Stimulated activated CD4-positive, alpha-beta T cell treated with anti-CD3 and anti-CD28 coated beads, Interleukin-2, amount 100 ng/mL, for 48 hours (primary cell): ENCODE results near the gene DNAJB1.
A peak's percentile ranks its signal among the peaks of the same experiment; 100 is the strongest.

Source experiments
- DNase-seq, 2 donors: peaks; one replicate each; pipeline ENCODE4 v3.0.0-alpha.2; 2020

The DNAJB1 gene

DNA sequence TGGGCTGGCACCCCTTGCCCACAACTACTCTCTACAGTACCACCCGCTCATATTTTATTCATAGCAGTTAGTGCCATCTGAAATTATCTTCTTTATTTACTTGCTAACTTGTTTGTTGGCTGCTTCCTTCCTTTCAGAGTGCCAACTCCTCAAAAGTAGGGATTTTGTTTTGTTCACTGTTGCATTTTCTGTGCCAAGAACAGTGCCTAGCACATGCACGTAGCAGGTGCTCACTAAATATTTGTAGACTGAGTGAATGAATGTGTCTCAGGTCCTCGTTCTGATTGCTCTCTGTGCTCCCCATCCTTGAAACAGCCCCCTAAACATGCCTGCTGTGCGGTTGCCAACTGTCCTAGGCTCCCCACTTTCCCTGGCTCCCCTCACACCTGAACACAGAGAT lies 23.8 kb downstream of the DNAJB1 start:
- no peak for DNase-seq

DNA sequence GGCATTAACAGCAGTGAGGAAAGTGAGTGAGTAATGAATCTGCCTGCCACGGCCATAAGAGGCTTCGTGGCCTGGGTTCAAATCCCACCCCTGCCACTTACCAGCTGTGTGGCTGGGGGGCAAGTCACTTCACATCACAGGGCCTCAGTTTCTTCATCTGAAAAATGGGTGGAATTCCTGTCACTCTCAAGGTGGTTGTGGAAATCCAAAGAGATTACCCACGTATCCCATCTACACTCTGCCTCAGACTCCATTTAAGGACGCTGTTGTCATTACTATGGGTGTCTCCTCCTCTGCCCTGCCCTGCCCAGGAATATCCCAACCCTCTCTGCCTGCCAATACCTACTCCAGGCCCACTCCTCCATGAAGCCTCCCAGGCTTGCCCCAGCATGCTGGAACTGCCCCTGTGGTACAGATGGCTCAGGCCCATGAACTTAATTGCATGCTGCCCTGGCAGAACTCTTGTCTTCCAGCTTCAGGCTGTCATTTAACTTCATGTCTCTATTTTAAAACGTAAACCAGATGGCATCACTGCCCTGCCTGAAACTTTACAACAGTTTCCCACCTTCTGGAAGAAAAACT lies 25.4 kb downstream of the DNAJB1 start:
- no peak for DNase-seq

DNA sequence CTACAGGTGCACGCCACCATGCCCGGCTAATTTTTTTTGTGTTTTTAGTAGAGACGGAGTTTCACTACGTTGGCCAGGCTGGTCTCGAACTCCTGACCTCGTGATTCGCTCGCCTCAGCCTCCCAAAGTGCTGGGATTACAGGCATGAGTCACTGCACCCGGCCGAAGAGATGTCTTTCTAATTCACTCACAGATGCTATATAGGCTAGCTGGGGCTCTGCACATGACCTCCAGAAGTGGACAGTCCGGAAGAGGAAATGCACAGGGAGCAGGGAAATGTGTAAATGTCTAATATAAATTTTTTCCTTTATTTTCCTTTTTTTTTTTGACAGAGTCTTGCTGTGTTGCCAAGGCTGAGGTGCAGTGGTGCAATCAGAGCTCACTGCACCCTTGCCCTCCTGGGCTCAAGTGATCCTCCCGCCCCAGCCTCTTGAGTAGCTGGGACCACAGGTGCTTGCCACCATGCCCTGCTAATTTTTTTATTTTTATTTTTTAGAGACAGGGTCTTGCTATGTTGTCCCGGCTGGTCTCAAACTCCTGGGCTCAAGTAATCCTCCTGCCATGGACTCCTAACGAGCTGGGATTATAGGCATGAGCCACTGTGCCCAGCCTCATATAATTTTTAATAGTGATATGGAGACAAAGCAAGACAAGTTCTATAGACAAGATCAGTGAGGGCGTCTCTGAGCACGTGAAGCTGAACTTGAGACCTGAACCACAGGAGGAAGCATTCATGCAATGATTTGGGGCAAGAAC lies 30.6 kb downstream of the DNAJB1 start:
- no peak for DNase-seq

DNA sequence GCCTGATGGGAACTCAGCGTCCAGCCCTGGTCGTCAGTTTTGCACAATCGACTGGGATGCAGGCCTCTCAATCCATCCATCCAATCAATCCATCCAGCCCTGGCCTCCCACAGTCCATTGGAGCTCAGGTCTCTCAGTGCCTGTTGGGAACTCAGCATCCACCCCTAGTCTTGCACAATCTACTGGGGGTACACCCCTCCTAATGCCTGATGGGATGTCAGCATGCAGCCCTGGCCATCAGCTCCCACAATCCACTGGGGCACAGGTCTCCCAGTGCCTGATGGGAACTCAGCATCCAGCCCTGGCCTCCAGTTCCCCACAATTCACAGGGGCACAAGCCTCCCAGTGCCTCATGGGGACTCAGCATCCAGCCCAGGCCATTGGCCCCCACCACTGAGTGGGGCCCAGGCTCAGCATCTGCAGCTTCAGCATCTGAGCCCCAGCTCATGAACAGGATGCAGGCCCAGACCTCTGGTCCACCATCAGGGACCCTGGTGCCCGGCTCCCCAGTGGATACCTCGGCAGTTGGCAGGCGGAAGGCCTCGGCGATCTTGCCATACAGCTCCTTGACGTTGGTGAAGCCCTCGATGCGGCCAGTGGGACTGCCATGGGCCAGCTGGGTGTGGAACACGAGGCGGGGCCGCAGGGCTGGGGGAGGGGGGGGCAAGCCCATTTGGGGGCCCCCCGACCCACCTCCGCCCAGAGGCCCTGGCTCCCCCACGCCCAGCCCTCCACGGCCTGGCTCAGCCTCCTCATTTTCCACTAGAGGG lies 35.8 kb downstream of the DNAJB1 start:
- no peak for DNase-seq

DNA sequence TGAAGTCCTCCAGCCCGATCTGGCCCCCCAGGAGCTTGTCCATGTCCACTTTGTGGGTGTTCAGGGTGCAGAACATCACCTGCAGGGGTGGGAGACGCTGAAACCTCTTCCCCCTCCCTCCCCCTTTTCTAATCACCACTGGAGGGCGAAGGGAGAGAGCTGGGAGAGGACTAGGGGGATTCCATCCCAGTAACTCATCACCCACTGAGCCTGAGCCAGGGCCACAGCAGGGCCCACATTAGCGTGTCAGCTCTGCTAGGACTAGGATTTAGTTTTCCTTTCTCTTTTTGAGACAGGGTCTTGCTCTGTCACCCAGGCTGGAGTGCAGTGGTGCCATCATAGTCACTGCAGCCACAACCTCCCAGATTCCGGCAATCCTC lies 37.5 kb downstream of the DNAJB1 start:
- no peak for DNase-seq

DNA sequence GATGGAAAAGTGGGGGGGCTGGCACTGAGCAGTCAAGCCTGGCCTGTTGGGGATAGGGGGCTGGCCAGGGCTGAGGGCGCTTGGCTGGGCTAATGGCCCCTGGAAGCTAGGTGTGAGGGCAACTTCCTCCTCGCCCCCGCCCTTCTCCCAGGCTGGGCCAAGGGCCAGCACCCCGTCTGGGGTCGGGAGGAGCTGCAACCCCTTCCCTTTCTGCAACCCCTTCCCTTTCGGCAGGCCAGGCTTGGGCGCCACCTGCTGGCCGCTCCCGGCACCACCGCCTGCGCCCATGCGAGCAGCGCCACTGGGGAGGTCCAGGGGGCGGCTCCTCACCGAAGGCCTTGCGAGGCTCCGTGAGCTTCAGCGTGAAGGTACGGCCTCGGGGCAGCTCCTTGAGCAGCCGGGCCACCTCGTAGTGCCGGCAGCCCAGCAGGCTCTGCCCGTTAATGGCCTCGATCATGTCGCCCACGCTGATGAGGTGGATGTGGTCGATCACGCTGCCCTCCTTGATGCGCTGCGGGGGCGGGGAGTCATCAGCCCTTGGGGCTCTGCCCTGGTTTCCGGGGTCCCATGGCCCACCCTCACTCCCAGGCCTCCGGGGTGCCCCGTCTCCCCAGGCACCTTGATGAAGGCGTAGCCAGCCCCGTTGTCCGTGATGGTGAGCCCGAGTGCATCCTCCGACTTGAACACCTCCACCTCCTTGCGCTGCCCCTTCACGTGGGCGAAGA lies 38.1 kb downstream of the DNAJB1 start:
- peak; percentile 75 to 83 for DNase-seq

DNA sequence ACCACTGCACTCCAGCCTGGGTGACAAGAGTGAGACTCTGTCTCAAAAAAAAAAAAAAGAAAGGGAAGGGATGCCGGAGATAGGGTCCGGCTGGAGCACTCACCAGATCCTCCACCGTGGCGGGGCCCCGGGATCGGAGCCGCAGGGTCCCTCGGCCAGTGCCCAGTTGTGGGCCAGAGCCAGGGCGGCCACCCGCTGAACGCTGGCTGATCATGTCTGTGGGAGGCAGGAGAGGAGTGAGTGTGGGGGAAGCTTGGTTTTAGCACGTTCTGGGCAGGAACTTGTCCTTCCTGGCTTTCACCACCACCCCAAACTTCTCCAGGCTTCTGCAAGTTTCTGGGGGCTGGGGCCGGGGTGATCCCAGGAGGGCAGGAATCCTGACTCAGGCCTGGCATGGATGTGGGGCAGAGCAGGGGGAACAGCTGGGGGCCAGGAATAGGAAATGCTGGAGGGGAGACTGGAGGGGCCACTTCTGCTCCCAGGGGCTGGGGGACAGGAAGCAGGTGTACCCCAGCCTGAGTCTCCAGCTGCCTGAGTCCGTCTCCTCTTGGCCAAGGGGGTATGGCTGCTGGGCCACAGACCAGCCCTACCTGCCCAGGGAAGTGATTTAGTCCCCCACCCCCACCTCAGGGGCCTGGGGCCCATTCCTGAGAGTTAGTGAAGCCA lies 38.8 kb downstream of the DNAJB1 start:
- DNase-seq: no peak

DNA sequence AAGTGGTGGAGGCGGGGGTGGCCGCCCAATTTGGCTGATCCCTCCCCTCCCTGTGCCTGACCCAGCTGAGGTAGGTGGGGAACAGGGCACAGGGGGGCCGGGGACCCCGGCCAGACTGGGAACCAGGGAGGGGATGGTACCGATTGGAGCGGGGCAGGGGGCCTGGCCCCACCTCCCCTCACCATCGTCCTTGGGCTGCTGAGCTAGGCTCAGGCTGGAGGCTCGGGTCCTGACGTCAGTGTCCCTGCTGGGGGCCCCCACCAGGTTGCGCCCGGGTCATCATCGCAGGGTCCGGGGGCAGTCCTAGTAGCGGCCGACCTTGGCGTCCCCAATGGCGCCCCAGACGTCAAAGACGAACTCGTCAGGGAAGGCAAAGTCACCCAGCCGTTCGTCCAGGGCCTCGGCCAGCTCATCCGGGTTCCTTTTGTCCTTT lies 40.1 kb downstream of the DNAJB1 start:
- no peak for DNase-seq

DNA sequence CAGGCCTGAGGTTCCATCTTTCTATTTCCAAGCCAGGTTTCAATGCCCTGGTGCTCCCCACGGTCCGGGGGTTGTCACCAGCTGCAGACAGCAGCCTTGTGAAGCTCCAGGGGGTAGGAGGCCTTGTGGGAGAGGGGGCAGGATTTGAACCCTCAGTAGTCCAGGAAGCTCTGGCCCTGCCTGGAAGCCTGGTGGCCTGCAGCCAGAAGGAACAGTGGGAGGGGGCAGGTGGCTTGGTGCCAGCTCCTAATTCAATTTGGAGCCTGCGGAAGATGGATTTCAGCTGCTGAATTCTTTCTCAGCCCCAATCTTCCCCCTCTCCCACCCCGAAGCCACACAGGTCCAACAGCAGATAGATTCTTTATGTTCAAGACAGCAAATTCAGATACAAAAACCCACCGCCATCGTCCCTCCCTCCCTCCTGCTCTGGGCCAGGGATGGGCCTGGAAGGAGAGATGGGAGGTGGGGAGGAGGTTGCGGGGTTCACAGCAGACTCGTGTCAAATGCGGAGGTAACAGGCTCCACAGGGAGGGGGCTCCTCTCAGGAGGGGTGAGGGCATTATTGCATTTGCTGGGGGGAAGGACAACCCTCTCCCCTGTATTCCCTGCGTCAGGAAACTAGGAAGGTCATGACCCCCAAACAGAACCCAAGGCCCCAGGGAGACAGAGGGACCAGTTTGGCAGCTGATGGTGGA lies 40.6 kb downstream of the DNAJB1 start:
- DNase-seq: no peak

DNA sequence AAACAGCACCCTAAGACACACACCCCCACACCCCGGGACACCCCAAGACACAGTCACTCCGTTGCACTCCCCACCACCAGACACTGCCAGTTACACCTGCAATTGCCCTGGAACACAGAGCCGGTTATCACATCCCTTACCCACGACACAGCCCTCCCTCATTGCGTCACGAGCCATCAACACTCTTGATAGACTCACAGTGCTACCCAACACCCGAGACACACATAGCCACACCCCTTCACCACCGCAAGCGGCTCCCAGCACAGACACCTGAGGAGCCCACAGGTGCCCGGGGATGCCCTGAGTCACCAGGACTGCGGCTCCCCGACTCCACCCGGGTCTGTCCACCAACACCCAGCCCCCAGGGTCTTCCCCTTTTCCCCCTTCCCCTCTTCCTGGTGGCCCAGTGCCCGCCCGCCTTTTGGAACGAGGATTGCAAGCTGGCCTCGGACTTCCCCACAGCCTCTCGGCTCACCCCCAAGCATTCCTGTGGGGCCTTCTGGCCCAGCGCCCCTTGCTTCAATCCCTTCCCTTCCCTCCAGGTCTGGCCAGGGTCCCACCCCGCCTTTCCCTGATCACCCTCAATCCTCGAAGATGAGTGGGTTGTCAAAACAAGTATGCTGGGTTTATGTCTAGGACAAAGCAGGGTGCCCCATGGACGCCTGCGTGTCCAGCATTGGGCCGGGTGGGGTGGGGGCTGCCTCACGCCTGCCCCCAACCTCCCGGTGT lies 41.4 kb downstream of the DNAJB1 start:
- DNase-seq: no peak

DNA sequence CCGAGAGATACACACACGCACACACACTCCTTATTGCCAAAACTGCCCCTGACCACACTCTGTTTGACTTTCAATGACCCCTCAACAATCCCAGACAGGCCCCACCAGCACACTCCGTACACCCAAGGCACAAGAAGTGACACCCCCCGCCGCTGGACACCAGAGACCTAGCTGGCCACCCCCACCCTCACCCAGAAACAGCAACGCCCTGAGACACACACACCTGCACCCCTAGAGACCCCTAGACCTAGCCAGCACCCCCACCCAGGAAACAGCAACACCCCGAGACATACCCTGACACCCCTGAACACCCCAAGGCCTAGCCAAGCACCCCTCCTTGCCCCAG lies 41.9 kb downstream of the DNAJB1 start:
- DNase-seq: no peak

DNA sequence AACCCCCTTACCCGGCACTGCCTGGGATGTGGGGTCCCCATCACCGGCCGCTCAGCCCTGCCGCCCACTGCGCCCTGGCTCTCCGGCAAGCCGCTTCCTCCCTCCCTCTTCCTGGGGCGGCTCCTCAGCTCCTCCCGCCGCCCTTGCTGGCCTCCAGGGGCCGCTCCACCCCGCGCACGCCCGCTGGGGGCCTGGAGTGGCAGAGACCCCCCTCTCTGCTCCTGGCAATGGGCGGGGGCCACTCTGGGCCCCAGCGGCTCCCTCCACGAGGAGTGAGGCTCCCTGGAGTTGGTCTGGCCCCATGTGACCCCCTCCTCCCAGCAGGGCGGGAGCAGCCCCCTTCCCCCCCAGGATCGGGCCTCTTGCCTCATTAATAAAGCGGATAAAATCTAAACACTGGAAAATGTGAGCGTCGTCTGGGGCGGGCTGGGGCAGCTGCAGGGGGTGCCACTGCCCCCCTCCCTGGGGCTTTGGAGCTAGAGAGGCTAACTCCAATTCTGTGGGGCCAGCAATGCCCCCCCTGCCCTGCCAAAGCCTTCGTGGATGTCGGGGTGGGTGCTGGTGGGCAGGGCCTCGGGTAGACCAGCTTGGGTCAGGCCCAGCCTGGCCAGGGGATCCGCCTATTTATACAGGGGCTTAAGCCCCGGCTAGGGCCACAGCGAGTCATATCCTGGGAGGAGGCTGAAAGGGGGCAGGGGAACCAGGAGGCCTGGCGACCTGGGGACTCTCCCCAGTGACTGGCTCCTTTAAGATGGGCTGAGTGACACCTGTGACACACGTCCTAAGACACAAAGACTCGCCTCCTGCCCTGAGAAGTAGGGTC lies 42.7 kb downstream of the DNAJB1 start, which contains the start of gene PTGER1:
Gene PTGER1, minus strand, starts transcription at position 104 of the 823 bp plus-strand sequence. CDS start 1,034 bp downstream, outside the sequence.
- DNase-seq: peak in 1 of 2 donors; percentile 47

DNA sequence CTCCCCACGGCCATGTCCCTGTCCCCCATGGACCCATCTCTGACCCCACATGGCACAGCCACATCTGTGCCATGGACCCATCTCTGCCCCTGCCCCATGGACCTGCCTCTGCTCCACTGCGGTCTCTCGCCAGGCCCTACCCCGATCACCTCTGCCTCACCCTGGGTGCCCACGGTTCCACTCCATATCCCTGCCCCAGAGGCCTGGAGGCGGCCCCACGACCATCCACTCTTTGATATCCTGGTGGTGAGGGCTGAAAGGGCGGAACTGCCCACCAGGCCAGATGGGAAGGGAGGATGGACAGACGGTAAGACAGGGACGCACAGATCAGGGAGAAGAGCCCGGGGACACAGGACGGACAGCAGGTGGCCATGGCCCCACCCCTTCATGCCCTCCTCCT lies 43.4 kb downstream of the DNAJB1 start:
- DNase-seq: no peak

DNA sequence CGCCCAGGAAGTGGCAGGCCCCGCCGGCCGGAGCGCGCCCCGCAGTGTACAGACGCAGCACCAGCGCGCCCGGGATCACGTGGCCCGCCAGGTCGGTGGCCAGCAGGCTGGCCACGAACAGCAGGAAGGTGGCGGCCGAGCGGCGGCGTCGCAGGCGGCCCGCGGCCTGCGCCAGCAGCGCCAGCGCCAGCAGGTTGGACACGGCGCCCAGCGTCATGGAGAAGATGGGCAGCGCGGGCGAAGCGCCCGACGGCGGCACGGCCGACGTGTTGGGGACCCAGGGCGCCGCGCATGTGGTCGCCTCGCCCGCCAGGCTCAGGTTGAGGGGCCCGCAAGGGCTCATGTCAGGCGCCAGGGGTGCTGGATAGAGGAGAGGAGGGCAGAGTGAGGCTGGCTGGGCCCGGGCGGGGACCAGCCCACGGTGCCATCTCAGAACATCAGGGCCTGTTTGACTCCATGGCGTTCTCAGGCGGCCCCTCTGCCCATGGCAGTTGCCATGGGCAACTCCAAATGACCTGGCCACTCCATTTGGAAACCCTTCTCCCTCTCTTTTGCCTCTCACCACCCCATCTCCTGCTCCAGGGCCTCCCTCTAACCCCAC lies 44.1 kb downstream of the DNAJB1 start:
- no peak for DNase-seq

DNA sequence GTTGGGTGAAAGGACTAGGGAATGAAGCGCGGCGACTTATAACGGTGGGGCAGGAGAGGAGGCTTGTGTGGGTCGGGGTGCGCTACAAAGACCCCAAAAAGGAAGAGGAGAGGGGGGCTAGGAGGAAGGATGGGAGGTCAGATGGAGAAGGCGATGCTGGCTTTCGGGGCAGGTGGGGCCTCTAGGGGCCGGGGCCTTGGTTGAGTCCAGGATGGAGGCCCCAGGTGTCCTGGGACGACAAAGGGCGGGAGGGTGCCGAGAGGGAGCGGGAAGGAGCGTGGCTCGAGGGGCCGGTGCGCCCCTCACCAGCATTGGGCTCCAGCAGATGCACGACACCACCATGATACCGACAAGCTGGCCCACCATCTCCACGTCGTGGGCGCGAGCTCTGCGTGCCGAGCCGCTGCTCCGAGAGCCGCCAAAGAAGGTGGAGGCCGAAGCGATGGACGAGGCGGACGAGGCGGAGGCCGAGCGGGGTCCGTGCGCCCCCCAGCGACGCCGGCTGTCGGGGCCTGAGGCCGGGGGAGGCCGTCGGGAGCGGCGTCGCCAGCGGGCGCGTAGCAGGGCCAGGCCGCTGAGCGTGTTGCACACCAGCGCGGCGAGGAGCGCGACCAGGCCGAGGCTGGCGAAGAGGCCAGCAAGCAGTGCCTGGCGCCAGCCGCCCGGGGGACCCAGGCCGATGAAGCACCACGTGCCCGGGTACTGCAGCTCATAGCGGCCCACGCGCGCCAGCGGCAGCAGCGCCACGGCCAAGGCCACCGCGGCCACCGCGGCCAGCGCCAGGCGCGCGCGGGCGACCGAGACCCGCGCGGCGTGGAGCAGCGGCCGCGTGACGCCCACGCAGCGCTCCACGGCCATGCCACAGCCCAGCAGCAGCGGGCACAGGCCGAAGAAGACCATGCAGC lies 44.9 kb downstream of the DNAJB1 start:
- no peak for DNase-seq

DNA sequence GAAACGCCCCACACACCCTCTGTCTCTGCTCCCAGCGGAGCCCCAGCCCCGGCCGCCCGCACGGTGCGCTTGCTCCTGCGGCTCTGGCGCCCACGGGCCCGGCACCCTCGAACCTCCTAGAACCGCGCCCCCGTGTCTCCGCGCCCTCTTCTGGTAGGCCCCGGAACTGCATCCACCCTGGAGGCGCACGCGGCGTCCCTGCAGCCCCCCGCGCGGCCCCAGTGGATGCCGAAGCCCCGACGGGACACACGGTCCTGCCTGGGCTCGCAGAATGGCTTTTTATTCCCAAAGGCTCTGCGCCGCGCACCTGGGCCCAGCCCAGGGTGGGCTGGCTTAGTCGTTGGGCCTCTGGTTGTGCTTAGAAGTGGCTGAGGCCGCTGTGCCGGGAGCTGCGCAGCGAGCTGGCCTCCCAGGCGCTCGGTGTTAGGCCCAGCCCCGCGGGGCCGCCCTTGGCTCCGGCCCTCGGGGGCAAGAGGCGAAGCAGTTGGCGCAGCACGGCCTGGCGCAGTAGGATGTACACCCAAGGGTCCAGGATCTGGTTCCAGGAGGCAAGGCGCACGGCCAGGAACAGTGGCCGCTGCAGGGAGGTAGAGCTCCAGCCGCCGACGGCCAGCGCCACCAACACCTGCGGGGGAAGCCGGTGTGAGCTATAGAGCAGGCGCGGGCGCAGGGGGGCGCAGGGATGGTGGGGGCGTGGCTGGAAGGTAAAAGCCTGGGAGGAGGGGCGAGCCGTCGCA lies 45.8 kb downstream of the DNAJB1 start:
- DNase-seq: peak; percentile 89 to 93

DNA sequence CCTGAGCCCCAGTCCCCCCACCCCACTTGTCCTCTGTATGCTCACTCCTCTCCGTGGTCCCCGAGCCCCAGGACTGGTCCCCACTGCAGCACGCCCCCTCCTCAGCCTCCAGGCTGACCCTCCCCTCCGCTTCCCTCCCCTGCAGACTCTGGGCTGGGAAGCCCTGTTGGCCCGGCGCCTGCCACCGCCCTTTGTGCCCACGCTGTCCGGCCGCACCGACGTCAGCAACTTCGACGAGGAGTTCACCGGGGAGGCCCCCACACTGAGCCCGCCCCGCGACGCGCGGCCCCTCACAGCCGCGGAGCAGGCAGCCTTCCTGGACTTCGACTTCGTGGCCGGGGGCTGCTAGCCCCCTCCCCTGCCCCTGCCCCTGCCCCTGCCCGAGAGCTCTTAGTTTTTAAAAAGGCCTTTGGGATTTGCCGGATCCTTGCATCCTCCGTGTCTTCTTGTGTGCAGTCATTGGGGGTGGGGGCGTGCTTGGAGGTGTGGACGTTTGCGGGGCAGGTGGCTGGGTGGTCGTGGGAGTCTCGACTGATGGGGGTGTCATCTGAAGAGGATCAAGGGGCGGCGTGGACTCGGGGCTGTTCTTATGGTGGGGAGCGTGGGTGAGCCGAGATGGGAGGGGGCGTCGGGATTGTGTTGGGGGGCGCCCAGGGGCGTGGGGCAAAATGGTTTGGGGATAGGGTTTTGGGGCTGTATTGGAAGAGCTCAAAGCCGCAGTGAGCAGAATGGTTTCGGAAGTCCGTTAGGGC lies 46.6 kb downstream of the DNAJB1 start:
- no peak for DNase-seq
